C4-2B (cell line): ENCODE measurements around the gene COL23A1.

ENCODE experiments used
- ZFX ChIP-seq: fragments of 450-650 bp; IDR thresholded peaks from 2 replicates; pipeline ENCODE4 v1.6.1; 2017
- TF ChIP-seq, protein P1 (sequence below): fragments of 450-650 bp; conservative IDR thresholded peaks from 2 replicates; pipeline ENCODE4 v1.5.1; 2017; ENCODE audit warnings: mild to moderate bottlenecking

GRCh38 chr5:178427576-178428197 lies 162.5 kb downstream of the COL23A1 start:
- TF ChIP-seq, protein P1, sequence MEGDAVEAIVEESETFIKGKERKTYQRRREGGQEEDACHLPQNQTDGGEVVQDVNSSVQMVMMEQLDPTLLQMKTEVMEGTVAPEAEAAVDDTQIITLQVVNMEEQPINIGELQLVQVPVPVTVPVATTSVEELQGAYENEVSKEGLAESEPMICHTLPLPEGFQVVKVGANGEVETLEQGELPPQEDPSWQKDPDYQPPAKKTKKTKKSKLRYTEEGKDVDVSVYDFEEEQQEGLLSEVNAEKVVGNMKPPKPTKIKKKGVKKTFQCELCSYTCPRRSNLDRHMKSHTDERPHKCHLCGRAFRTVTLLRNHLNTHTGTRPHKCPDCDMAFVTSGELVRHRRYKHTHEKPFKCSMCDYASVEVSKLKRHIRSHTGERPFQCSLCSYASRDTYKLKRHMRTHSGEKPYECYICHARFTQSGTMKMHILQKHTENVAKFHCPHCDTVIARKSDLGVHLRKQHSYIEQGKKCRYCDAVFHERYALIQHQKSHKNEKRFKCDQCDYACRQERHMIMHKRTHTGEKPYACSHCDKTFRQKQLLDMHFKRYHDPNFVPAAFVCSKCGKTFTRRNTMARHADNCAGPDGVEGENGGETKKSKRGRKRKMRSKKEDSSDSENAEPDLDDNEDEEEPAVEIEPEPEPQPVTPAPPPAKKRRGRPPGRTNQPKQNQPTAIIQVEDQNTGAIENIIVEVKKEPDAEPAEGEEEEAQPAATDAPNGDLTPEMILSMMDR = no peak
- TF ChIP-seq ZFX = no peak
